Measurements from ENCODE around the gene KLHDC8B.
"Not testable (repeated sequence)": the region's sequence is repeated elsewhere in the genome, so short reads cannot be mapped to it uniquely, and the experiment has no call there.

The KLHDC8B gene

DNA sequence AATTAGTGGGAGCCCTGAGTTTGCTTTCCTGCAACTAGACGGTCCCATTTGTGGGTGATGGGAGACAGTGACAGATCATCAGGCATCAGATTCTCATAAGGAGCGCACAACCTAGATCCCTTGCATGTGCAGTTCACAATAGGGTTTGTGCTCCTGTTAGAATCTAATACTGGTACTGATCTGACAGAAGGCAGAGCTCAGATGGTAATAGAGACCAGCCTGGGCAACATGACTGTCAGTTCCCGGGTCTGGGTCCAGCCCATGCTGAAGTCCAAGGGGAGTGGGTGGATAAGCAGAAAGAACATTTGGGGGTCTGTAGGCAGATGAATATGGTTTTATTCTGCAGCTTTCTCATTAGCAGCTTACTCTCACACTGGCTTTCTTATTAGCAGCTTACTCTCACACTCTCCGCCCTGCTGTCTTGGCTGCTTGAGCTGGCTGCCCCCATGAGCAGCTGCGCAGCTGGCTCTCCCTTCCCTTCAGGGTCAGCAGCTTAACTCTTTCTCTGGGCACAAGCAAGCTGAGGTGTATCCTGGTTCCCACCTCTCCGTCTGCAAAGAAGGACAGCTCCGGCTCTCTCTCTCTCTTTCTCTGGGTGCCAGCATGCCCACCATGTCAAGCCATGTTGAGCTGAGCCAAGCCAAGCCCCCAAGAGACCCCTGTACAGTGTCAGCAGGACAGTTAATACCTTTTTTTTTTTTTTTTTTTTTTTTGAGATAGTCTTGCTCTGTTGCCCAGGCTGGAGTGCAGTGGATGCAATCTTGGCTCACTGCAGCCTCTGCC is 46.5 kb downstream of the KLHDC8B start:
- no peak for TF ChIP-seq ZFX (IDR thresholded peaks at IDR 0.05)
- TF ChIP-seq, protein P1, sequence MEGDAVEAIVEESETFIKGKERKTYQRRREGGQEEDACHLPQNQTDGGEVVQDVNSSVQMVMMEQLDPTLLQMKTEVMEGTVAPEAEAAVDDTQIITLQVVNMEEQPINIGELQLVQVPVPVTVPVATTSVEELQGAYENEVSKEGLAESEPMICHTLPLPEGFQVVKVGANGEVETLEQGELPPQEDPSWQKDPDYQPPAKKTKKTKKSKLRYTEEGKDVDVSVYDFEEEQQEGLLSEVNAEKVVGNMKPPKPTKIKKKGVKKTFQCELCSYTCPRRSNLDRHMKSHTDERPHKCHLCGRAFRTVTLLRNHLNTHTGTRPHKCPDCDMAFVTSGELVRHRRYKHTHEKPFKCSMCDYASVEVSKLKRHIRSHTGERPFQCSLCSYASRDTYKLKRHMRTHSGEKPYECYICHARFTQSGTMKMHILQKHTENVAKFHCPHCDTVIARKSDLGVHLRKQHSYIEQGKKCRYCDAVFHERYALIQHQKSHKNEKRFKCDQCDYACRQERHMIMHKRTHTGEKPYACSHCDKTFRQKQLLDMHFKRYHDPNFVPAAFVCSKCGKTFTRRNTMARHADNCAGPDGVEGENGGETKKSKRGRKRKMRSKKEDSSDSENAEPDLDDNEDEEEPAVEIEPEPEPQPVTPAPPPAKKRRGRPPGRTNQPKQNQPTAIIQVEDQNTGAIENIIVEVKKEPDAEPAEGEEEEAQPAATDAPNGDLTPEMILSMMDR (conservative IDR thresholded peaks at IDR 0.05) = no peak
- H3K27ac ChIP-seq = peak overlapping the region; percentile 81

DNA sequence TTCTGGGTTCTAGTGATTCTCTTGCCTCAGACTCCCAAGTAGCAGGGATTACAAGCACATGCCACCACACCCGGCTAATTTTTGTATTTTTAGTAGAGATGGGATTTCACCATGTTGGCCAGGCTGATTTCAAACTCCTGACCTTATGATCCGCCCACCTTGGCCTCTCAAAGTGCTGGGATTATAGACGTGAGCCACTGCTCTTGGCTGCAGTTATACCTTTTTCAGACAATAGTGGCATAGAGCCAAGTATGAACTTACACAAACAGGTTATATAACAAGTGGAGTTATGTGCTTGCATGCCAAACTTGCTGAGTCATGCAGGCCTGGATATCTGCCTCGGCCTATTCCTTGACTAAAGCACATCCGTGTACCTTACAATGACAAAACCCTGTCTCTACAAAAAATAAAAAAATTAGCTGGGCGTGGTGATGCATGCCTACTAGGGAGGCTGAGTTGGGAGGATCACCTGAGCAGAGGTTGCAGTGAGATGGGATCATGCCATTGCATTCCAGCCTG is 47.1 kb downstream of the KLHDC8B start:
- peak overlapping the region; percentile 81 for H3K27ac ChIP-seq

DNA sequence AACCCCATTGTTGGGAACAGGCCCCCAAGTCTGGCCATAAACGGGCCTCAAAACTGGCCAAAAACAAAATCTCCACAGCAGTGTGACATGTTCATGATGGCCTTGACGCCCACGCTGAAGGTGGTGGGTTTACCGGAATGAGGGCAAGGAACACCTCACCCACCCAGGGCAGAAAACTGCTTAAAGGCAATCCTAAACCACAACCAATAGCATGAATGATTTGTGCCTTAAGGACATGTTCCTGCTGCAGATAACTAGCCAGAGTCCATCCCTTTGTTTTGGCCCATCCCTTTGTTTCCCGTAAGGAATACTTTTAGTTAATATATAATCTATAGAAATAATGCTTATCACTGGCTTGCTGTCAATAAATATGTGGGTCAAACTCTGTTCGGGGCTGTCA is 47.7 kb downstream of the KLHDC8B start:
- TF ChIP-seq, protein P1 (conservative IDR thresholded peaks at IDR 0.05) = no peak
- TF ChIP-seq ZFX (IDR thresholded peaks at IDR 0.05) = no peak
- peak overlapping the region; percentile 81 for H3K27ac ChIP-seq

DNA sequence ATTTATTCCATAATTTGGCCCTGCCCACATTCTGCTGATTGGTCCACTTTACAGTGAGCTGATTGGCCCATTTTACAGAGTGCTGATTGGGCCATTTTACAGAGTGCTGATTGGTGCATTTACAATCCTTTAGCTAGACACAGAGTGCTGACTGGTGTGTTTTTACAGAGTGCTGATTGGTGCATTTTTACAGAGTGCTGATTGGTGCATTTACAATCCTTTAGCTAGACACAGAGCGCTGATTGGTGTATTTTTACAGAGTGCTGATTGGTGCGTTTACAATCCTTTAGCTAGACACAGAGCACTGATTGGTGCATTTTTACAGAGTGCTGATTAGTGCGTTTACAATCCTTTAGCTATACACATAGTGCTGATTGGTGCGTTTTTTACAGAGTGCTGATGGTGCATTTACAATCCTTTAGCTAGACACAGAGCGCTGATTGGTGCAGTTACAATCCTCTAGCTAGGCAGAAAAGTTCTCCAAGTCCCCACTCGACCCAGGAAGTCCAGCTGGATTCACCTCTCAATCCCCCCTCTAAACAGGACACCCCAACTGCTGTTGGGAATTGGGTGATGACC is 49.7 kb downstream of the KLHDC8B start:
- not testable (repeated sequence) for H3K27ac ChIP-seq

DNA sequence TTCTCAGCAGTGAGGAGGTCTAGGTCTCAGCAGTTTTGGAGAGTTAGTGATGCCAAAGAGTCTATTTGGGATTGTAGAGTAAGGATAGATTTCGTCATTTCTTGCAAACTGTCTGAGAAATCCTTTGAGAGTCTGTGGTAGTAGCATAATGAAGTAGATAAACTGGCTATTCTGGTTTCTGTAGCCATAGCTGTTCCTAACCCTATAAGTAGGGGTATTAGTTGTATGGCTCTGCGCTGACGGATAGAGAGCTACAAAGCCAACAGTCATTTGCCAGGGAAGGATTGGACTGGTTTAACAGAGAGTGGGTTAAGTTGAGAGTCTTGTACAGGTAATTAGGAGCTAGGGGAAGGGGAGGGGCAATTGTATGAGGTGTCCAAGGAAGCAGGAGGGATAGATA is 50.6 kb downstream of the KLHDC8B start:
- H3K27ac ChIP-seq = no peak overlapping the region
- TF ChIP-seq, protein P1 (conservative IDR thresholded peaks at IDR 0.05) = no peak
- TF ChIP-seq ZFX (IDR thresholded peaks at IDR 0.05) = no peak

Data from C4-2B (cell line).